ENCODE measurements around the gene FARP1. TPM values are rescaled to one million over a fixed set of nuclear protein-coding genes. Genes with fewer than 3 reads are reported as not detected.

FARP1 gene
- polyA plus RNA-seq, 4 donors: 0.89 to 23.4 (median 6.2) TPM

DNA sequence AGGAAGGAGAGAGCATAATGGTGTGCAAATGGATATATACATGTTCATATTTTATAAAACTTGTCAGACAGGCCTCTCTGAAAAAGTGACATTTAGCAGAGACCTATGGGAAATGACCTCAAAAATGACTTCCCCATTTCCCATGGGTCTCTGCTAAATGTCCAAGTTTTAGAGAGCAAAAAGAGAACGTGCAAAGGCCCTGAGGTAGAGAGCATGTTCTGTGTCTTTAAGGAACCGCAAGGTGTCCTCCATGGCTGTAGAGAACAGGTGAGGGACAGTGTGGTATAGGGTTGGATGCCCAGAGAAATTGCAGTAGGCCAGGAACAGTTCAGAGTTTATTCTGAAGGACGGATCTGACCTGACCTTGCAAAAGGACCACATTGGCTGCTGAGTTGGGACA, 147.4 kb downstream of the FARP1 start:
- Histone ChIP-seq H3K27ac (ENCODE audit: low read depth in 1 of 3, low read length in 2 of 3) (no peak overlapping the region), H3K4me3 (ENCODE audit: low read depth in 1 of 3, low read length in 3 of 3) (no peak overlapping the region), H3K36me3 (ENCODE audit: control insufficient read depth in 3 of 3, insufficient read depth in 2 of 3, low read depth in 1 of 3, low read length in 3 of 3) (no peaks in the 10 kb centered on the region), H3K9me3 (ENCODE audit: control insufficient read depth in 2 of 2, insufficient read depth in 1 of 2, low read depth in 1 of 2, low read length in 1 of 2) (no peaks in the 10 kb centered on the region), H3K4me1 (ENCODE audit: control insufficient read depth in 3 of 3, insufficient read depth in 2 of 3, low read depth in 1 of 3, low read length in 2 of 3) (peaks cover 0 to under 1% (median 0%) of the 10 kb centered on the region in 3 donors), H3K27me3 (ENCODE audit: control insufficient read depth in 3 of 3, insufficient read depth in 3 of 3, low read length in 3 of 3) (no peaks in the 10 kb centered on the region)
- FAIRE-seq (no peak), DNase-seq (no peak)
- WGBS, 3 donors: 84 to 96% (median 92%) methylated on average over 3 of the region's 3 CpGs

DNA sequence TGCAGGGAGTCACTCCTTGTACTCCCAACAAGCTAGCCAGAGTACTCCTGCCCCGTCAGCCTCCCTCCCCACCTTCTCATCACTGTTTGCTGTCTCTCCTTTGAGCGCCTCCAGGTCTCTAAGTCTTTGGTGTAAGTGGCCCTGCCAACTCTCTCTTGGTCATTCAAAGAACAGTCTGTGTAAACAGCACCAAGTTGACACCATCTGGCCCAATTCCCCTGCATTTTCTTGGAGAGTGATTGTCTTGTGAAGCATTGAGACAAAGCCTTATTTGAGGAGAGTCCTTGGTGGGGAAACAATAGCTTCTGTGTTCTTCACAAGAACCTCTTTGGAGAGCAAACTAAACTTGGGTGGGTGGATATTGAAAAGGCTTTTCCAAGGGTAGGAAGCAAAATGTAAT, 148.8 kb downstream of the FARP1 start:
- Histone ChIP-seq H3K4me1 (ENCODE audit: control insufficient read depth in 3 of 3, insufficient read depth in 2 of 3, low read depth in 1 of 3, low read length in 2 of 3) (peaks cover 0 to 3% (median 0%) of the 10 kb centered on the region in 3 donors), H3K4me3 (ENCODE audit: low read depth in 1 of 3, low read length in 3 of 3) (no peak overlapping the region), H3K27ac (ENCODE audit: low read depth in 1 of 3, low read length in 2 of 3) (no peak overlapping the region), H3K27me3 (ENCODE audit: control insufficient read depth in 3 of 3, insufficient read depth in 3 of 3, low read length in 3 of 3) (no peaks in the 10 kb centered on the region), H3K36me3 (ENCODE audit: control insufficient read depth in 3 of 3, insufficient read depth in 2 of 3, low read depth in 1 of 3, low read length in 3 of 3) (no peaks in the 10 kb centered on the region), H3K9me3 (ENCODE audit: control insufficient read depth in 2 of 2, insufficient read depth in 1 of 2, low read depth in 1 of 2, low read length in 1 of 2) (no peaks in the 10 kb centered on the region)
- DNase-seq (no peak), FAIRE-seq (no peak)
- 85 to 88% (median 85%) methylated on average over 2 of the region's 2 CpGs for WGBS, 3 donors

DNA sequence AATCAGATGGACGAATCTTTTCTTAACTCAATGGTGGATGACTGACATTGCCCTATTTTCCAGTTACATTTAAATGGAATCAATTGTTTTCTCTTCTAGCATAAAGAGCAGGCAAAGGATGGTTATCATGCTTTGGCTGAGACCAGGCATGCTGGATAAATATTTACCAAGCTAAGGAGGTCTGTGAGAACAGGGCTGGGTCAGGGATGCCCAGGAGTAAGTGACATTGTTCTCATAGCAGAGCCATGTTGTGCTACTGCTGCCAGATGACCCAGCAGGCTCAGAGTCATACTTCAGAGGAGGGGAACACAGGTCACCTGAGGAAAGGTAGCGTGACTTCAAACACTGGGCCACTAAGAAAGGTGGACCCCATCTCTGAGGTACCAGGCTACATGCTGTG, 150.2 kb downstream of the FARP1 start:
- no peak overlapping the region for H3K27ac ChIP-seq (ENCODE audit: low read depth in 1 of 3, low read length in 2 of 3)
- 78 to 94% (median 89%) methylated on average over 2 of the region's 2 CpGs for WGBS, 3 donors

DNA sequence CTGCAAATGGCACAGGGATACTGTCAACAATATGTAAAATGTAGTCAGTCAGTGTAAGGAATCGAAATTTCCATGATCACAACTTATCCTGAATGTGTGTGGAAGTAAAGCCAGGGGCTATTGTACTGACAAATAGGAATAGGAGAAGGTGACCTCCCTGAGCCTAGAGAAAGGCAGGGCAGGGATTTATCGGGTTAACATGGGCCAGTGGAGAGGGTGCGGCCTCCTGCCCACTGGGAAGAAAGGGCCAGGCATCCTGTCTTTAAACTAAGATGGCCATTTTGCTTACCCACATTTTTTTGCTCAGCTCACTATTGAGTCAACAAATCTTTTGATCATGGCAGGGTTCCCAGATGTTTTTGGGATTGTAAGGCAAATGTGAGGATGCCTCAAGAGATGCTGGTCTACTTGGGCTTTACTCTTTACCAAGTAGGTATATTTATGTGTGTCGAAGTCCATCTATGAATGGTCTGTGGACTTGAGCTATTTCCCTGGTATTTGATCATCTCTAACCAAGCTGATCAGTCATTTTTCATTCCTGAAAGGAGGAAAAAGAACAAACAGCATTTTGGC, 150.8 kb downstream of the FARP1 start:
- H3K9me3 ChIP-seq (ENCODE audit: control insufficient read depth in 2 of 2, insufficient read depth in 1 of 2, low read depth in 1 of 2, low read length in 1 of 2): no peaks in the 10 kb centered on the region
- H3K4me3 ChIP-seq (ENCODE audit: low read depth in 1 of 3, low read length in 3 of 3): no peak overlapping the region
- FAIRE-seq (no peak), DNase-seq (no peak)
- H3K27ac ChIP-seq (ENCODE audit: low read depth in 1 of 3, low read length in 2 of 3): no peak overlapping the region
- no peaks in the 10 kb centered on the region for H3K27me3 ChIP-seq (ENCODE audit: control insufficient read depth in 3 of 3, insufficient read depth in 3 of 3, low read length in 3 of 3)
- H3K4me1 ChIP-seq (ENCODE audit: control insufficient read depth in 3 of 3, insufficient read depth in 2 of 3, low read depth in 1 of 3, low read length in 2 of 3): peaks cover 0 to 3% (median 0%) of the 10 kb centered on the region in 3 donors
- WGBS, 3 donors: 84 to 91% (median 89%) methylated on average over 4 of the region's 4 CpGs
- H3K36me3 ChIP-seq (ENCODE audit: control insufficient read depth in 3 of 3, insufficient read depth in 2 of 3, low read depth in 1 of 3, low read length in 3 of 3): no peaks in the 10 kb centered on the region

More for the DNA sequence above, 150.2 kb downstream of the FARP1 start:
- Histone ChIP-seq H3K9me3 (ENCODE audit: control insufficient read depth in 2 of 2, insufficient read depth in 1 of 2, low read depth in 1 of 2, low read length in 1 of 2) (no peaks in the 10 kb centered on the region), H3K4me1 (ENCODE audit: control insufficient read depth in 3 of 3, insufficient read depth in 2 of 3, low read depth in 1 of 3, low read length in 2 of 3) (peaks cover 0 to 3% (median 0%) of the 10 kb centered on the region in 3 donors), H3K36me3 (ENCODE audit: control insufficient read depth in 3 of 3, insufficient read depth in 2 of 3, low read depth in 1 of 3, low read length in 3 of 3) (no peaks in the 10 kb centered on the region), H3K27me3 (ENCODE audit: control insufficient read depth in 3 of 3, insufficient read depth in 3 of 3, low read length in 3 of 3) (no peaks in the 10 kb centered on the region), H3K4me3 (ENCODE audit: low read depth in 1 of 3, low read length in 3 of 3) (no peak overlapping the region)
- FAIRE-seq (no peak), DNase-seq (no peak)

DNA sequence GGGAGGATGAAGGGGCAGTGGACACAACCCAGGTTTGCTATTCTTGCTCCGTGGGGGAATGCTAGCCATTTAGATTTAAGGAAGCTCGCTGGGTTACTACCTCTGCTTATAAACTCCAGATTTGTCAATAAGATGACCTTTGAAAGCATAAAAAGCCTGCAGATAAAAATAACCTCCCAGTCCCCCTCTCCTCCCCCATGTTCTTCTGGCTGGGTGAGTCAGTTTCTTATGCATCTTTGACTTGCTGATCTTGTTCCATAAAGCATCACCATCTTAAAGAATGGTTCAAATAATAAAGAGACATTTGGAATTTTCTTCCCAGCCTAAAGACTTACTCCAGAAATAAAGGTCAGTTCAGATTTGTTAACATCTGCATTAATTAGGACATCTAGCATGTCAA, 152.5 kb downstream of the FARP1 start:
- FAIRE-seq: no peak
- WGBS, 3 donors: 63 to 78% (median 68%) methylated on average over 2 of the region's 2 CpGs
- Histone ChIP-seq H3K27ac (ENCODE audit: low read depth in 1 of 3, low read length in 2 of 3) (no peak overlapping the region), H3K27me3 (ENCODE audit: control insufficient read depth in 3 of 3, insufficient read depth in 3 of 3, low read length in 3 of 3) (no peaks in the 10 kb centered on the region), H3K4me3 (ENCODE audit: low read depth in 1 of 3, low read length in 3 of 3) (no peak overlapping the region), H3K9me3 (ENCODE audit: control insufficient read depth in 2 of 2, insufficient read depth in 1 of 2, low read depth in 1 of 2, low read length in 1 of 2) (no peaks in the 10 kb centered on the region), H3K4me1 (ENCODE audit: control insufficient read depth in 3 of 3, insufficient read depth in 2 of 3, low read depth in 1 of 3, low read length in 2 of 3) (peaks cover 0 to 7% (median 0%) of the 10 kb centered on the region in 3 donors), H3K36me3 (ENCODE audit: control insufficient read depth in 3 of 3, insufficient read depth in 2 of 3, low read depth in 1 of 3, low read length in 3 of 3) (no peaks in the 10 kb centered on the region)
- no peak for DNase-seq

DNA sequence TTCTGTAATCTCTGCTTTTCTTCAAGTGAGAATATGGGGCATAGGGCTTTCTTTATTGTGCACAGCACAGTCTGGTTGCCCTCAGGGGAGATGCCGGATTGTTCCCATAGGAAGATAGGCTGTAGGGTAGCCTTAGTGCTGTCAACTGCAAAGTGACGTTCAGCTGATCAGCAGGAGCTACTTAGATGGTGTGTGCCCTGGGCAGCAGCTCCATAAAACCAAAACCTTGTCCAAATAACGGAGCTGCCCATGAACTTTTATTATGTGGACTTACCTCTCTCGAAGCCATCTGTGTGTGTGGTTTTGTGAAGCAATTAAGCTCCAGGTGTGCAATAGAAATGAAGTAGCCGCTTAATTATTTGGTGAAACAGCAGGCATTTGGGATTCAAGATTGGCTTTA, 154.2 kb downstream of the FARP1 start:
- FAIRE-seq (no peak), DNase-seq (no peak)
- Histone ChIP-seq H3K27ac (ENCODE audit: low read depth in 1 of 3, low read length in 2 of 3) (no peak overlapping the region), H3K36me3 (ENCODE audit: control insufficient read depth in 3 of 3, insufficient read depth in 2 of 3, low read depth in 1 of 3, low read length in 3 of 3) (no peaks in the 10 kb centered on the region), H3K4me3 (ENCODE audit: low read depth in 1 of 3, low read length in 3 of 3) (no peak overlapping the region), H3K27me3 (ENCODE audit: control insufficient read depth in 3 of 3, insufficient read depth in 3 of 3, low read length in 3 of 3) (no peaks in the 10 kb centered on the region), H3K9me3 (ENCODE audit: control insufficient read depth in 2 of 2, insufficient read depth in 1 of 2, low read depth in 1 of 2, low read length in 1 of 2) (no peaks in the 10 kb centered on the region), H3K4me1 (ENCODE audit: control insufficient read depth in 3 of 3, insufficient read depth in 2 of 3, low read depth in 1 of 3, low read length in 2 of 3) (peaks cover 0 to 7% (median 4%) of the 10 kb centered on the region in 3 donors)
- 66 to 80% (median 67%) methylated on average over 5 of the region's 5 CpGs for WGBS, 3 donors

DNA sequence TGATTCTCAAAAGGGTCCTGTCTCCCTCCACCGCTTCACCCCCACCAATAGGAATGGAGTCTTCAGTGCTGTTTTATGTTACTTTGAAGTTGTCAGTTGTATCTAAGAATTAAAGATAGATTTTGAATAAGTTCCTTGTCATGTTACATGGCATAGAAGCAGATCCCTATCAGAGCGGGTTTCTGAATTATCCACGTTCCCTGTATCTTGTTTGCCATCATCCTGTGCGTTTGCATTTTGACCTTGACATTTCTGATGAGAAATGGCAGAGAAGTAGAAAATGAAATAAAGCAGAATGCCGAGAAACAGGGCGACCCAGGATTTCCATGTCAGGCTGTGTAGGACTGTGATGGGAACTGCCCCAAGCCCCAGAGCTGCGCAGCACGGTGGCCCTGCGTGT, 154.9 kb downstream of the FARP1 start:
- DNase-seq: no peak
- H3K27me3 ChIP-seq (ENCODE audit: control insufficient read depth in 3 of 3, insufficient read depth in 3 of 3, low read length in 3 of 3): no peaks in the 10 kb centered on the region
- H3K4me3 ChIP-seq (ENCODE audit: low read depth in 1 of 3, low read length in 3 of 3): no peak overlapping the region
- WGBS, 3 donors: 82 to 88% (median 83%) methylated on average over 9 of the region's 9 CpGs
- no peaks in the 10 kb centered on the region for H3K9me3 ChIP-seq (ENCODE audit: control insufficient read depth in 2 of 2, insufficient read depth in 1 of 2, low read depth in 1 of 2, low read length in 1 of 2)
- FAIRE-seq: no peak
- peaks cover 0 to 7% (median 4%) of the 10 kb centered on the region in 3 donors for H3K4me1 ChIP-seq (ENCODE audit: control insufficient read depth in 3 of 3, insufficient read depth in 2 of 3, low read depth in 1 of 3, low read length in 2 of 3)
- H3K36me3 ChIP-seq (ENCODE audit: control insufficient read depth in 3 of 3, insufficient read depth in 2 of 3, low read depth in 1 of 3, low read length in 3 of 3): no peaks in the 10 kb centered on the region
- H3K27ac ChIP-seq (ENCODE audit: low read depth in 1 of 3, low read length in 2 of 3): no peak overlapping the region

DNA sequence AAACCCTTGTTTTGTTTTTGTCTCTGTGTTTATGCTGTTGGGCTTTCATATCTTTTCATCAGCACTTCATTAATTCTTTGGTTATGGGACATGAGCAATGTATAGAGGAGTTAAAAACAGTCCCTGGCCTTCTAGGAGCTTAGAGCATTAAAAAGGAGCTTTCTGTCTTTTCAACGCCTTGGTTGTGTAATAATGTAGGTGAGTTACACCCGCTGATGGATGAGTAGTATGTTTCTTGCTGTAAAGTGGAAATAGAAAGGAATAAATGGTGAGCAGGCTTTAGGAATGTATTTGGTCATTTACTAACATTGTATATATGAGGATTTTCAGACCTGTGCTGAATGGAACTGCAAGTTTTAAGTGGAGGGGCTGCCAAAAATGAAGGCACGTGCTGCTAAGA, 155.7 kb downstream of the FARP1 start:
- DNase-seq (no peak), FAIRE-seq (no peak)
- 56 to 80% (median 58%) methylated on average over 3 of the region's 3 CpGs for WGBS, 3 donors
- no peaks in the 10 kb centered on the region for H3K9me3 ChIP-seq (ENCODE audit: control insufficient read depth in 2 of 2, insufficient read depth in 1 of 2, low read depth in 1 of 2, low read length in 1 of 2)
- no peaks in the 10 kb centered on the region for H3K36me3 ChIP-seq (ENCODE audit: control insufficient read depth in 3 of 3, insufficient read depth in 2 of 3, low read depth in 1 of 3, low read length in 3 of 3)
- peaks cover 0 to 7% (median 4%) of the 10 kb centered on the region in 3 donors for H3K4me1 ChIP-seq (ENCODE audit: control insufficient read depth in 3 of 3, insufficient read depth in 2 of 3, low read depth in 1 of 3, low read length in 2 of 3)
- no peak overlapping the region for H3K4me3 ChIP-seq (ENCODE audit: low read depth in 1 of 3, low read length in 3 of 3)
- H3K27ac ChIP-seq (ENCODE audit: low read depth in 1 of 3, low read length in 2 of 3): no peak overlapping the region
- no peaks in the 10 kb centered on the region for H3K27me3 ChIP-seq (ENCODE audit: control insufficient read depth in 3 of 3, insufficient read depth in 3 of 3, low read length in 3 of 3)
